Measurements from ENCODE around the gene CTPS2.

CTPS2 gene

GRCh38 chrX:16588266-16588665 is 124.2 kb downstream of the CTPS2 start:
- TF ChIP-seq CTCF (IDR thresholded peaks at IDR 0.05) = no peak

GRCh38 chrX:16587836-16588235 is 124.6 kb downstream of the CTPS2 start:
- TF ChIP-seq CTCF (IDR thresholded peaks at IDR 0.05) = no peak

GRCh38 chrX:16586377-16587112 is 125.9 kb downstream of the CTPS2 start:
- no peak for TF ChIP-seq CTCF (IDR thresholded peaks at IDR 0.05)

GRCh38 chrX:16585486-16586376 is 126.7 kb downstream of the CTPS2 start:
- TF ChIP-seq CTCF (IDR thresholded peaks at IDR 0.05) = no peak

GRCh38 chrX:16579517-16579916 is 133.0 kb downstream of the CTPS2 start:
- TF ChIP-seq CTCF (IDR thresholded peaks at IDR 0.05) = no peak

GRCh38 chrX:16578218-16578617 is 134.3 kb downstream of the CTPS2 start:
- no peak for TF ChIP-seq CTCF (IDR thresholded peaks at IDR 0.05)

GRCh38 chrX:16577483-16578029 is 134.9 kb downstream of the CTPS2 start:
- no peak for TF ChIP-seq CTCF (IDR thresholded peaks at IDR 0.05)
